Urinary bladder (tissue), 4 donors: ENCODE data around the gene NRDC. TPM values are rescaled to one million over a fixed set of nuclear protein-coding genes. Genes with fewer than 3 reads are reported as not detected.

ENCODE experiments used
- DNase-seq: peaks from one replicate; pipeline ENCODE4 v3.0.0-alpha.2; 2015; ENCODE audit errors: extremely low spot score
- H3K27ac ChIP-seq: one replicate; pipeline ENCODE4 v1.5.1; 2013; ENCODE audit warnings: low read depth, mild to moderate bottlenecking, moderate library complexity
- H3K36me3 ChIP-seq: one replicate; pipeline ENCODE4 v1.6.1; 2013; ENCODE audit warnings: mild to moderate bottlenecking, moderate library complexity; ENCODE audit not compliant: insufficient read depth
- H3K4me1 ChIP-seq: one replicate; pipeline ENCODE4 v1.6.1; 2013; ENCODE audit warnings: mild to moderate bottlenecking, moderate library complexity; ENCODE audit not compliant: insufficient read depth
- H3K4me3 ChIP-seq: one replicate; pipeline ENCODE4 v1.5.1; 2013; ENCODE audit warnings: low read depth, low read length
- WGBS: extraction: QIAGEN DNeasy Blood & Tissue Kit; methylation state at CpG from one replicate; pipeline ENCODE4 v1.1.7; 2013; 5-methylcytosine and 5-hydroxymethylcytosine counted together
- polyA plus RNA-seq: library from polyadenylated mRNA; stranded (reverse); fragments of 200-250 nt; gene quantifications from one replicate; pipeline ENCODE4 v1.2.3, GENCODE V29; 2013
- total RNA-seq: library from RNA; depleted of rRNA; stranded (reverse); fragments of >200 nt; gene quantifications from one replicate; pipeline ENCODE4 v1.2.3, GENCODE V29; 2014
- donor health status: healthy with polysubstance abuse.
- donor health status: healthy.

Gene NRDC
- total RNA-seq = 108 TPM
- polyA plus RNA-seq = 62.3 TPM

GRCh38 chr1:51878616-51879336 lies at the start of gene NRDC:
NRDC (minus strand) TSS chr1:51878727; CDS start chr1:51878615, 112 bp downstream.
- no peaks in the 10 kb centered on the region for H3K36me3 ChIP-seq
- peak within 1 kb of the TSS; percentile 76 for H3K4me3 ChIP-seq
- peak within 1 kb of the TSS; percentile 94 for H3K27ac ChIP-seq
- peak; percentile 100 for DNase-seq
- under 1% methylated on average over 54 of the region's 54 CpGs for WGBS
- peaks cover 1% of the 10 kb centered on the region for H3K4me1 ChIP-seq

DNA sequence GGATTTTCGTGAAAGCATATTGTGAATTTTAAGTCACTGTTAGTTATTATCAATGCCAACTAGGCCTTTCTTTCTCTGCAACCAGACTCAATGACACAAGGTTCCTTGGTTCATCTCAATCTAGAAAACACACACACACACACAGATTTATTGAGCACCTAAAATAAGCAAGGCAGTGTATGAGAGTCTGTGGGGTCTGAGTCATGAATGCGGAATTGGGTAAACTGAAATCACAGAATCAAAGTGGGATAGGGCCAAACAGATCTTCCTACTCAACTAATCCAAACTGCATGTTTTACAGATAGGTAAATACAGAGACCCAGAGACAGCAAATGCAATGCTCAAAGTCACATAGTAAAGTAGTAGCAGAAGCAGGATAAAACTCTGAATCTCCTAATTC lies 48.5 kb upstream of the NRDC start:
- no peak for DNase-seq
- Histone ChIP-seq H3K27ac (no peak overlapping the region), H3K4me1 (no peaks in the 10 kb centered on the region), H3K4me3 (no peak overlapping the region), H3K36me3 (no peaks in the 10 kb centered on the region)
- WGBS = 89% methylated on average over 2 of the region's 2 CpGs

- no peak for DNase-seq
- WGBS = 69% methylated on average over 5 of the region's 5 CpGs
- H3K27ac ChIP-seq = no peak overlapping the region
- no peaks in the 10 kb centered on the region for H3K36me3 ChIP-seq
- H3K4me1 ChIP-seq = no peaks in the 10 kb centered on the region
- no peak overlapping the region for H3K4me3 ChIP-seq
These were observed 47.8 kb upstream of the NRDC start for GRCh38 chr1:51926171-51926812.

DNA sequence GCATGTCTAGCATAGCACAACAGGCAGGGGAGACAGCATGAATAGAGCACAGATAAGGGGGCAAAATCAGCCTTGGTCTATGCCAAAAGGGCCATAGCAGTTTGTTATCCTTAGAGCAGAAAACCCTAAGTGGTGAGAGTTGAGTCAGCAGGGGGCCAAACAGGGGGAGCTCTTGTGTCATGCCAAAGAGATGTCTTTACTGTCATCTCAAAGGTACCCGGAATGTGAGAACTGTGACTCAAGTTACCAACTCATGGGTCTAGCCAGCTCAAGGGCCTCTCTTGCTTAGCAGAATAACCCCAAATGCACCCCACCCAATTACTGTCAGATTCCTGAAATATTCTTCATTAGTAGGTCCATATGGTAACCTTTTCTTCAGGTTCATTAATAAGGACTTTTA lies 45.9 kb upstream of the NRDC start:
- Histone ChIP-seq H3K4me1 (no peaks in the 10 kb centered on the region), H3K36me3 (no peaks in the 10 kb centered on the region), H3K27ac (no peak overlapping the region), H3K4me3 (no peak overlapping the region)
- 68% methylated on average over 1 of the region's 1 CpG for WGBS
- DNase-seq = no peak

DNA sequence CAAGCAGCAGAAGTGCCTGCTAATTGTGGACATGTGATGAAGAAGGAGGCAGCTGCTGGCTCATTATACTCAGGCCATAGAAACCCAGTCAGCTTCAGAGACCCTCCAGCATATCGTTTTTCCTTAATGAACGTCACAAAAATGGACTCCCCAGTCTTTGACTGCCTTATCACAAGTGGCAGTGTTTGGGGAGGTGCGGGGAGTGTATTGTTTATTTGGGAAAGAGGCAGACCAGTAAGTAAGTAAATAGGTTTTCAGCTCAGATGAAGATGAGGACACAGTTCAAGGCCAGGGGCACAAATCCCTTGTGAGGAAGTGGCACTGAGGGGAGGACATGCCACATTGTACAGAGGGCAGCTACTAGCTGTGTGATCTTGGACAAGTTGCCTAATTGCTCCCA lies 43.5 kb upstream of the NRDC start:
- no peaks in the 10 kb centered on the region for H3K36me3 ChIP-seq
- no peak for DNase-seq
- 71% methylated on average over 3 of the region's 3 CpGs for WGBS
- no peak overlapping the region for H3K4me3 ChIP-seq
- H3K27ac ChIP-seq = no peak overlapping the region
- no peaks in the 10 kb centered on the region for H3K4me1 ChIP-seq

- no peak overlapping the region for H3K27ac ChIP-seq
- 54% methylated on average over 5 of the region's 5 CpGs for WGBS
- no peaks in the 10 kb centered on the region for H3K36me3 ChIP-seq
- H3K4me1 ChIP-seq = no peaks in the 10 kb centered on the region
- no peak for DNase-seq
- no peak overlapping the region for H3K4me3 ChIP-seq
These were observed 41.6 kb upstream of the NRDC start for GRCh38 chr1:51920130-51920529.

DNA sequence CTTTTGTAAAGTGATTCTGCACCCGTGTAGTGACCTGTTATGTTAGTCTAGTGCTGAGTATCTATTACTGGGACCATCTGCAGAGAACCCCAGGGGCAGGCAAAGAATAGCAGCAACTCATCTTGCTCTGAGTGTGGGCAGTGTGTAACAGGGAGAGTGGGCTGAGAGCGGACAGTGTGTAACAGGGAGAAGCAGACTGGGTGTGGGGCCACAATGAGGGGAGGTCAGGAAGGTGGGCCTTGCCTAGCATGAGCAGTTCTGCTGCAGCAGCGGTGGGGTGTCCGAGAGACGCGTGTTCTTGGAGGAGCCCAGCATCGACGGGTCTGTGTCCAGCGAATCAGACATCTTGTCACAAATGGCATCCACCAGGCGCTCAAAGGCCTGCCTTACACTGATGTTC lies 41.2 kb upstream of the NRDC start:
- 87% methylated on average over 10 of the region's 10 CpGs for WGBS
- H3K27ac ChIP-seq = no peak overlapping the region
- H3K4me3 ChIP-seq = no peak overlapping the region
- H3K36me3 ChIP-seq = no peaks in the 10 kb centered on the region
- DNase-seq = no peak
- H3K4me1 ChIP-seq = no peaks in the 10 kb centered on the region

DNA sequence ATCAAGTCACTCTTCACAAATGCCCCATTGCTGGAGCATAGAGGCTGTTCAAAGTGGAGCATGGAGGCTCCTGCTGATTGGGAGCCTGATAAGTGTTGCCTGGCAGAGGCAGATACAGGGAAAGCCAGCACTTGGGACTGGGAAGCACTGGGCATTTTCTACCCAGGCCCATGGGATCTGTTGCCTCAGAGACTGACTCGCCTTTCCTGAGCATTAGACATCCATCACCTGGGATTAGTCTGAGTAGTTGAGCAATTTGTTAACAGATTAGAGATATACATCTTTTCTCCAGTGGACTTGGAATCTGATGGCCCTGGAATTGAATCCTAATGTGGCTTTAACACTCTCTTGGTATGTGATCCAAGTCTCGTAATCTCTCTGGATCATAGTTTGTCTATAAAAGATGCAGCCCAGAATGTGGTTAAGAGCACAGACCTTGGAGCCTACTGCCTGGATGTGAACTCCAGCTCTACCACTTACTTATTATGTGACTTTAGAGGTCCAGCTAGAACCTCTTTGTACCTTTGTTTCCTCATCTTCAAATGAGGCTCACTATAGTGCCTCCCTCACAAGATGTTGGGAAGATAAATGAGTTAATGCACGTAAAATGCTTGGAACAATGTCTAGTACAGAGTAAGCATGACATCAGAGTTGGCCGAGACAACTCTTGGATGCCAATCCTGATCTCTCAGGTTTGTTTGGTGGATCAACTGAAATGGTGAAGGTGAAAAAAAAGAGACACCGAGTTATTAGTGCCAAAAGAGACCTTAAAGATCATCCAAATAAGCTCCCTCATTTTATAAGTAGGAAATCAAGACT lies 38.3 kb upstream of the NRDC start:
- H3K4me1 ChIP-seq = no peaks in the 10 kb centered on the region
- WGBS = 46% methylated on average over 5 of the region's 5 CpGs
- no peaks in the 10 kb centered on the region for H3K36me3 ChIP-seq
- DNase-seq = no peak
- no peak overlapping the region for H3K4me3 ChIP-seq
- H3K27ac ChIP-seq = no peak overlapping the region

DNA sequence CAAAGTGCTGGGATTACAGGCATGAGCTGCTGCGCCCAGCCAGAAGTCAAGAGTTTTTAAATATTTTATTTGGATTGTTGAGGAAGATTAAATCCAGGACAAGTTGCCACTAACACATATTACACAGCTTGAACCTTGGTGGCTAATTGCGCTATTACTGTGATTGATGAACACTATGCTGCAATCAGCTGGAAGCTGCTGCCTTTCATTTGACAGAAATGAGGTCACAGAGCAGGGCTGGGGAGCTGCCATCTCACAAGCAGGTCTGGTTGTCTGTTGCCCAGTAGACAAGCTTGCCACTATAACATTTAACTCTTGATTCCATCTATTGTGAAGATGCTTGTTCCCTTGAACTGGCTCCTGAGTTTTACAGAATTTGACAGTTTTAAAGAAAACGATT lies 37.4 kb upstream of the NRDC start:
- DNase-seq = no peak
- Histone ChIP-seq H3K4me3 (no peak overlapping the region), H3K36me3 (no peaks in the 10 kb centered on the region), H3K27ac (no peak overlapping the region), H3K4me1 (no peaks in the 10 kb centered on the region)
- 85% methylated on average over 3 of the region's 3 CpGs for WGBS

GRCh38 chr1:51912881-51913280 lies 34.4 kb upstream of the NRDC start:
- DNase-seq = no peak
- Histone ChIP-seq H3K4me1 (no peaks in the 10 kb centered on the region), H3K27ac (no peak overlapping the region), H3K36me3 (no peaks in the 10 kb centered on the region), H3K4me3 (no peak overlapping the region)
- 31% methylated on average over 7 of the region's 7 CpGs for WGBS

DNA sequence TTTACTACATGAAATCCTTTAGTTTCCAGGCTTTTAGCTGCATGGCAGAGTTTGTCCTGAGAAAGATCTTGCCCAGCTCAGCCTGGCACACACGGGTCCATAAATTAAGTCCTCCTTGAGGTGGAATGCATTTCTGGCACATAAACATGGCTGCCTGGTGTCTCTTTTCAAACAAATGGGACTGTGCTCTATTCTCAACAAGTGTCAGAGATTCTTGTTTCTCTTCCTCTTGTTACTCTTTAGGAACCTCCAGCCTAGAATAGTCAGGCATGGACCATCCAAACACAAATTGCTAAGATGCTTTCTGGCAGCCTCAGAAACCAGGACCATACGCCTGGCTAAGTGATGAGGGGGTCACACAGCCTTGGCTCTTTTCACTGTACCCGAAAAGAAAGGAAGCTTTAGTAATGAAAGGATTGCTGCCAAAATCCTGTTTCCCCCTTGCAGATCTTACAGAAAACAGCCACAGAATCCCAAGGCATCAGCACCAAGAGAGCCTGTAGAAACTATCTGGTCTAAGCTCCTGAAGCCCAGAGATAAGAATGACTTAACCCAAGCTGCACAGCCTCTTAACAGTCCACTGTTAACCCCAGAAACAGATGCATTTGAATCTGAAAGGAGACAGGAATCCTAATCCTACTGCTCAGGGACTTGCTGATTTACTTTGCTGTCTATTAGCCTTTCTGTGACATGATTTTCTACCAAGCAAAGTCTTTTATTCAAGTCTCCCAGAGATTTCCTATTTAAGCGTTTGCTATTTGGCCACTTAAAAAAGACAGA lies 31.9 kb upstream of the NRDC start:
- no peak for DNase-seq
- 48% methylated on average over 4 of the region's 4 CpGs for WGBS
- Histone ChIP-seq H3K4me3 (no peak overlapping the region), H3K27ac (no peak overlapping the region), H3K36me3 (no peaks in the 10 kb centered on the region), H3K4me1 (no peaks in the 10 kb centered on the region)

- H3K27ac ChIP-seq = no peak overlapping the region
- no peak overlapping the region for H3K4me3 ChIP-seq
- no peak for DNase-seq
- no peaks in the 10 kb centered on the region for H3K36me3 ChIP-seq
- WGBS = 57% methylated on average over 2 of the region's 2 CpGs
- no peaks in the 10 kb centered on the region for H3K4me1 ChIP-seq
These were observed 30.0 kb upstream of the NRDC start for GRCh38 chr1:51908499-51908898.

DNA sequence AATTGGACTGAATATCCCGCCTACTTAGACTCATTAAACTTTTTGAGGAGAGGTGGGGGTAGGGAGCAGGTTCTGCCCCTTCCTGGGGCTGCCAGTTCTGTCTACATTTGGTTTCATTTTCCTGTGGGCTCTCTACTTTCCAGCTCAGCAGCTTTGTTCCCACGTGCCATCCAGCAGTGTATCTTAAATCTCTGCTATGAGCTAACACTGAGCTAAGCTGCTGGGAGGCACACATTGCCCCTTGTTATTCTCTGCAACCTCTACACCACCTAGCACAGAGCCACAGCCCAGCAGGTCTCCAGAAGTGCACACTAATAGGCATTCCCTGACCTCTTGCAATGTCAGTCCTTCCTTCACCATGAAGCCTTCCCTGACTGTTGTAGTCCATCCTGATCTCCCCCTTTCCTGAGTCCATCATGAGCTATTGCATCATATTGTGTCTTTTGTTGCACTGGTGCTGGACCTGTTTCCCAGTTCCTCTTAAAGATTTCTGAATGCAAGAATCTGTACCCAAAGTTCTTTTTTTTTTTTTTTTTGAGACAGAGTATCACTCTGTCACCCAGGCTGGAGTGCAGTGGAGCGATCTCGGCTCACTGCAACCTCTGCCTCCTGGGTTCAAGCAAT lies 28.7 kb upstream of the NRDC start:
- no peaks in the 10 kb centered on the region for H3K36me3 ChIP-seq
- WGBS = 71% methylated on average over 4 of the region's 4 CpGs
- H3K4me1 ChIP-seq = no peaks in the 10 kb centered on the region
- H3K4me3 ChIP-seq = no peak overlapping the region
- no peak for DNase-seq
- H3K27ac ChIP-seq = no peak overlapping the region
